H9 (cell line): ENCODE results near the gene RRBP1. TPM values are rescaled to one million over a fixed set of nuclear protein-coding genes. Genes with fewer than 3 reads are reported as not detected.

ENCODE experiments used
- DNase-seq: peaks from one replicate; pipeline ENCODE4 v3.0.0-alpha.2; 2017
- H2AFZ ChIP-seq: one replicate; pipeline ENCODE4 v1.6.1; 2013; ENCODE audit warnings: mild to moderate bottlenecking, low read length, control low read depth, moderate library complexity
- H2AK5ac ChIP-seq: 2 replicates; pipeline ENCODE4 v1.6.1; 2013; ENCODE audit warnings: low read length, control low read depth, mixed read lengths; ENCODE audit not compliant: insufficient read length
- H2BK120ac ChIP-seq: one replicate; pipeline ENCODE4 v1.6.1; 2013; ENCODE audit warnings: low read depth, mild to moderate bottlenecking, low read length, control low read depth, inconsistent platforms; ENCODE audit not compliant: poor library complexity, severe bottlenecking
- H2BK12ac ChIP-seq: 2 replicates; pipeline ENCODE4 v1.6.1; 2013; ENCODE audit warnings: low read length, control low read depth, mixed read lengths, low read depth; ENCODE audit not compliant: insufficient read length
- H2BK15ac ChIP-seq: 2 replicates; pipeline ENCODE4 v1.6.1; 2013; ENCODE audit warnings: low read depth, low read length, control low read depth
- H2BK20ac ChIP-seq: one replicate; pipeline ENCODE4 v1.6.1; 2013; ENCODE audit warnings: low read depth, mild to moderate bottlenecking, low read length, control low read depth, inconsistent platforms; ENCODE audit not compliant: poor library complexity, severe bottlenecking
- H2BK5ac ChIP-seq: 2 replicates; pipeline ENCODE4 v1.6.1; 2013; ENCODE audit warnings: low read length, control low read depth, mixed read lengths; ENCODE audit not compliant: insufficient read length
- H3K14ac ChIP-seq: 2 replicates; pipeline ENCODE4 v1.6.1; 2013; ENCODE audit warnings: low read length, control low read depth; ENCODE audit not compliant: insufficient read depth
- H3K18ac ChIP-seq: 2 replicates; pipeline ENCODE4 v1.6.1; 2013; ENCODE audit warnings: low read depth, mild to moderate bottlenecking, mixed read lengths, low read length, control low read depth; ENCODE audit not compliant: insufficient read length
- H3K23ac ChIP-seq: 2 replicates; pipeline ENCODE4 v1.6.1; 2013; ENCODE audit warnings: low read length, control low read depth, mixed read lengths, low read depth; ENCODE audit not compliant: insufficient read length
- H3K23me2 ChIP-seq: 2 replicates; pipeline ENCODE4 v1.6.1; 2013; ENCODE audit warnings: low read depth, mild to moderate bottlenecking, mixed read lengths, low read length, control low read depth; ENCODE audit not compliant: insufficient read length, poor library complexity, severe bottlenecking
- H3K27ac ChIP-seq: 2 replicates; pipeline ENCODE4 v1.5.1; 2013; ENCODE audit warnings: low read length, control low read depth, mixed read lengths, low read depth; ENCODE audit not compliant: insufficient read length
- H3K27me3 ChIP-seq: 2 replicates; pipeline ENCODE4 v1.6.1; 2013; ENCODE audit warnings: low read length, control low read depth, inconsistent platforms; ENCODE audit not compliant: insufficient read depth
- H3K4ac ChIP-seq: 2 replicates; pipeline ENCODE4 v1.6.1; 2013; ENCODE audit warnings: low read depth, mild to moderate bottlenecking, control low read depth, inconsistent platforms, low read length, moderate library complexity
- H3K4me1 ChIP-seq: 2 replicates; pipeline ENCODE4 v1.6.1; 2013; ENCODE audit warnings: low read length, control low read depth, inconsistent platforms; ENCODE audit not compliant: insufficient read depth
- H3K4me2 ChIP-seq: 2 replicates; pipeline ENCODE4 v1.6.1; 2013; ENCODE audit warnings: low read length, control low read depth, mixed read lengths; ENCODE audit not compliant: insufficient read length, insufficient read depth
- H3K56ac ChIP-seq: 2 replicates; pipeline ENCODE4 v1.6.1; 2013; ENCODE audit warnings: low read depth, mild to moderate bottlenecking, mixed read lengths, low read length, control low read depth; ENCODE audit not compliant: insufficient read length
- H3K79me1 ChIP-seq: 2 replicates; pipeline ENCODE4 v1.6.1; 2013; ENCODE audit warnings: low read depth, mild to moderate bottlenecking, moderate library complexity, low read length, control low read depth, inconsistent platforms; ENCODE audit not compliant: insufficient read depth, poor library complexity, severe bottlenecking
- H3K79me2 ChIP-seq: 2 replicates; pipeline ENCODE4 v1.6.1; 2013; ENCODE audit warnings: low read length, control low read depth, inconsistent platforms; ENCODE audit not compliant: insufficient read depth
- H3K9ac ChIP-seq: 2 replicates; pipeline ENCODE4 v1.6.1; 2013; ENCODE audit warnings: low read length, control low read depth, mixed read lengths; ENCODE audit not compliant: insufficient read length; ENCODE audit errors: extremely low read depth
- H3K9me3 ChIP-seq: one replicate; pipeline ENCODE4 v1.6.1; 2013; ENCODE audit warnings: low read depth, low read length, inconsistent platforms; ENCODE audit not compliant: control insufficient read depth
- H3T11ph ChIP-seq: one replicate; pipeline ENCODE4 v1.6.1; 2013; ENCODE audit warnings: mild to moderate bottlenecking, low read length, control low read depth, inconsistent platforms
- H4K20me1 ChIP-seq: one replicate; pipeline ENCODE4 v1.6.1; 2013; ENCODE audit not compliant: control insufficient read depth, insufficient read length, insufficient read depth
- H4K5ac ChIP-seq: 2 replicates; pipeline ENCODE4 v1.6.1; 2013; ENCODE audit warnings: low read depth, mild to moderate bottlenecking, mixed read lengths, low read length, control low read depth; ENCODE audit not compliant: insufficient read length
- H4K8ac ChIP-seq: replicated peaks from 2 replicates; pipeline ENCODE4 v1.6.1; 2013; ENCODE audit warnings: low read length, control low read depth, mixed read lengths, low read depth; ENCODE audit not compliant: insufficient read length
- H4K91ac ChIP-seq: 2 replicates; pipeline ENCODE4 v1.6.1; 2013; ENCODE audit warnings: low read depth, mild to moderate bottlenecking, moderate library complexity, mixed read lengths, low read length, control low read depth; ENCODE audit not compliant: insufficient read length
- H3K27ac Mint-ChIP-seq, 3 experiments: 2 replicates in 2 of 3; 3 replicates in 1 of 3; pipeline ENCODE4 v1.8.0; 2020 to 2021; ENCODE audit warnings: mixed read lengths in 3 of 3, mild to moderate bottlenecking in 1 of 3, moderate library complexity in 1 of 3
- H3K27me3 Mint-ChIP-seq: 2 replicates; pipeline ENCODE4 v1.8.0; 2021; ENCODE audit warnings: low read depth, mild to moderate bottlenecking, moderate library complexity, mixed read lengths
- H3K36me3 Mint-ChIP-seq, 3 experiments: 2 replicates in 2 of 3; 3 replicates in 1 of 3; pipeline ENCODE4 v1.8.0; 2020 to 2021; ENCODE audit warnings: low read depth in 3 of 3, mixed read lengths in 3 of 3; ENCODE audit not compliant: insufficient read depth in 1 of 3
- H3K4me1 Mint-ChIP-seq, 2 experiments: 2 replicates each; pipeline ENCODE4 v1.8.0; 2020; ENCODE audit warnings: mixed read lengths in 2 of 2
- H3K4me3 Mint-ChIP-seq, 2 experiments: 2 replicates in 1 of 2; 3 replicates in 1 of 2; pipeline ENCODE4 v1.8.0; 2020 to 2021; ENCODE audit warnings: mild to moderate bottlenecking in 2 of 2, mixed read lengths in 2 of 2, moderate library complexity in 1 of 2
- H3K9me3 Mint-ChIP-seq, 2 experiments: 2 replicates in 1 of 2; 3 replicates in 1 of 2; pipeline ENCODE4 v1.8.0; 2020; ENCODE audit warnings: mild to moderate bottlenecking in 2 of 2, mixed read lengths in 2 of 2, moderate library complexity in 1 of 2
- WGBS: extraction: QIAGEN DNeasy Blood & Tissue Kit; methylation state at CpG from one replicate; pipeline ENCODE4 v1.1.7; 2013; ENCODE audit warnings: missing lambda C conversion rate, low lambda C conversion rate, mixed read lengths; ENCODE audit not compliant: insufficient read length; ENCODE audit errors: extremely low coverage; 5-methylcytosine and 5-hydroxymethylcytosine counted together
- total RNA-seq: library from RNA; stranded (reverse); gene quantifications from 2 replicates; pipeline ENCODE4 v1.2.1, GENCODE V29; 2021
- TF ChIP-seq, protein P1 (sequence below): fragments of 200-600 bp; sonication (generic); conservative IDR thresholded peaks from 3 replicates; pipeline ENCODE4 v1.8.0; 2021; ENCODE audit warnings: antibody characterized with exemption, mild to moderate bottlenecking

RRBP1 gene
- total RNA-seq, 1 experiment from 2014 or later: 97.8 TPM

DNA sequence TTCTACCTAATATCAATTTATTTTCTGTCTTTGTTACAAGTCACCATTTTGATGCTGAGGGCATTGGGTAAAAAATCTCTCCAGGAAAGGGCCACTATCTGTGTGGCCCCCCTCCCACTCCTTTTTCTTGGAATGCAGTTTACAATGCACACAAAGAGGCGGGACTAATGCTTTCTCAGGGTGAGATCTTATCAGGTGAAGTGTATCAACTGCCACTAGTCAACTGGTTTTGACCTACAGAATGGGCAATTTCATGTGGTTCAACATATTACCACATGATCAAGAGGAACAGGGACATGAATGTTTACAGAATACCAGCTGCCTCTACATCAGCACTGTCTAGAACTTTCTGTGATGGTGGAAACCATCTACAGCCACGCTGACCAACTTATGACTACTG, 3.7 kb downstream of the RRBP1 start:
- H3K9me3 Mint-ChIP-seq: no peaks in the 10 kb centered on the region
- H3K4ac ChIP-seq: no peak overlapping the region
- H4K8ac ChIP-seq: no peak overlapping the region
- H3K27me3 ChIP-seq: no peaks in the 10 kb centered on the region
- H3K79me1 ChIP-seq: peaks cover 11% of the 10 kb centered on the region
- H3K4me2 ChIP-seq: no peak overlapping the region
- no peak overlapping the region for H3T11ph ChIP-seq
- no peak overlapping the region; a peak in 1 of 7 replicates for H3K27ac Mint-ChIP-seq
- peaks cover 9% of the 10 kb centered on the region for H3K23me2 ChIP-seq
- no peak overlapping the region for H2BK12ac ChIP-seq
- H3K27ac ChIP-seq: no peak overlapping the region
- no peak overlapping the region for H4K5ac ChIP-seq
- no peak overlapping the region for H2AK5ac ChIP-seq
- H3K4me1 Mint-ChIP-seq: peaks cover 34% of the 10 kb centered on the region in 2 experiments
- H3K36me3 Mint-ChIP-seq: peaks cover 15 to 35% (median 30%) of the 10 kb centered on the region in 3 experiments
- no peak overlapping the region for H2BK15ac ChIP-seq
- no peaks in the 10 kb centered on the region for H3K27me3 Mint-ChIP-seq
- DNase-seq: no peak
- no CpG with 5 or more reads among the region's 2 CpGs for WGBS
- peaks cover 33% of the 10 kb centered on the region for H3K79me2 ChIP-seq
- H4K20me1 ChIP-seq: no peaks in the 10 kb centered on the region
- H3K14ac ChIP-seq: no peak overlapping the region
- no peak overlapping the region for H3K56ac ChIP-seq
- TF ChIP-seq, protein P1, sequence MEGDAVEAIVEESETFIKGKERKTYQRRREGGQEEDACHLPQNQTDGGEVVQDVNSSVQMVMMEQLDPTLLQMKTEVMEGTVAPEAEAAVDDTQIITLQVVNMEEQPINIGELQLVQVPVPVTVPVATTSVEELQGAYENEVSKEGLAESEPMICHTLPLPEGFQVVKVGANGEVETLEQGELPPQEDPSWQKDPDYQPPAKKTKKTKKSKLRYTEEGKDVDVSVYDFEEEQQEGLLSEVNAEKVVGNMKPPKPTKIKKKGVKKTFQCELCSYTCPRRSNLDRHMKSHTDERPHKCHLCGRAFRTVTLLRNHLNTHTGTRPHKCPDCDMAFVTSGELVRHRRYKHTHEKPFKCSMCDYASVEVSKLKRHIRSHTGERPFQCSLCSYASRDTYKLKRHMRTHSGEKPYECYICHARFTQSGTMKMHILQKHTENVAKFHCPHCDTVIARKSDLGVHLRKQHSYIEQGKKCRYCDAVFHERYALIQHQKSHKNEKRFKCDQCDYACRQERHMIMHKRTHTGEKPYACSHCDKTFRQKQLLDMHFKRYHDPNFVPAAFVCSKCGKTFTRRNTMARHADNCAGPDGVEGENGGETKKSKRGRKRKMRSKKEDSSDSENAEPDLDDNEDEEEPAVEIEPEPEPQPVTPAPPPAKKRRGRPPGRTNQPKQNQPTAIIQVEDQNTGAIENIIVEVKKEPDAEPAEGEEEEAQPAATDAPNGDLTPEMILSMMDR: no peak
- H2BK20ac ChIP-seq: no peak overlapping the region
- H2BK120ac ChIP-seq: no peak overlapping the region
- H3K9me3 ChIP-seq: no peaks in the 10 kb centered on the region
- no peak overlapping the region for H2BK5ac ChIP-seq
- no peak overlapping the region for H4K91ac ChIP-seq
- no peak overlapping the region for H2AFZ ChIP-seq
- no peak overlapping the region for H3K18ac ChIP-seq
- no peak overlapping the region for H3K23ac ChIP-seq
- no peak overlapping the region for H3K9ac ChIP-seq
- no peak overlapping the region for H3K4me3 Mint-ChIP-seq
- peaks cover 6% of the 10 kb centered on the region; the same call in 1 of the 2 replicates for H3K4me1 ChIP-seq
